Mammary epithelial cell (primary cell): ENCODE data around the gene CXCR3.

Source experiments
- EZH2 ChIP-seq: IDR thresholded peaks from 2 replicates; pipeline ENCODE4 v1.6.1; 2012; ENCODE audit warnings: low read length, inconsistent platforms, borderline replicate concordance
- TF ChIP-seq, protein P1 (sequence below), 2 donors: IDR thresholded peaks in 1 of 2; conservative IDR thresholded peaks in 1 of 2; 2 replicates each; pipeline ENCODE4 v1.5.1; 2011 to 2012; ENCODE audit warnings: inconsistent platforms in 2 of 2, low read length in 2 of 2, mild to moderate bottlenecking in 2 of 2, control low read depth in 1 of 2, low read depth in 1 of 2; ENCODE audit not compliant: insufficient read depth in 1 of 2; ENCODE audit errors: extremely low read depth in 1 of 2

DNA sequence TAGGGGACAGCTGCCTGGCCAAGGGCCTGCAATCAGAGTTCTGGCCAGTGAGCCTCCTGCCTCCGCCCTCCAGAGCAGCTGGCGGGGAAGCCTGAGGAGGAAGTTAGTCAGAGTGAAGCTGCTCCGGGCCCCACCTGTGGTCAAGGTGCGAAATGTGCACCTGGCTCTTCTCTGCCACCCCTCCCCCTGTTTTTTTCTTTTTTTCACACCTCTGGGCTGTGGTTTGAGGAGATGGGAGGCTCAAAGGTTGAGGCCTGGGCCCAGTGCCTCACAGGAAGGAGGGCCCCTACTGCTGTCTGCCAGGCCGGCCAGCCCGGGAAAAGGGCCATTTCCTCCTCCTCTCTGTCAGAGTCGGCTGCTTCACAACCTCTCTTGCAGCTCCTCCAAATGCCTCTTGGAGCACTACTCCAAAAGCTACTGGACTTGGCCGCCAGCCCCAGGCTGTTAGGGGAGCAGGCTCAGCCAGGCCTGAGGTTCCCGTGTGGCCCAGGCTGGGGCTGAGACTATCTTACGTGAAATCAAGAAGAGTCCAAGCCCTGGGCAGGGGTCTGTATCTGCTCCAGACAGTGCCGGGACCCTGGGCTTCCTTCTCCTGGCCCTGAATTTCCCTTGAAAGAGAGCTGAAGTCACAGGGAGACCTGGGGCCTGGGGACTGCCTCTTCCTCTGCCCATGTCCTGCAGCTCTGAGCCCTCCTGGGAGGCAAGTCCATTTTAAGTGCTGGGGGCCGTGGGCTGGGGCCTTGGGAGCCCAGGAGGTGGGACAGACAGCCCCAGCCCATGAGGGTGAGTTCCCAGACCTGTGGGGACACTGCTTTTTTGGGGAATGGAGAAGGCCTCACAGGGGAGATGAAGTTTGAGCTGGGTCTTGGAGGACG, 4.5 kb upstream of the CXCR3 start:
- TF ChIP-seq EZH2, result no peak
- TF ChIP-seq, protein P1, sequence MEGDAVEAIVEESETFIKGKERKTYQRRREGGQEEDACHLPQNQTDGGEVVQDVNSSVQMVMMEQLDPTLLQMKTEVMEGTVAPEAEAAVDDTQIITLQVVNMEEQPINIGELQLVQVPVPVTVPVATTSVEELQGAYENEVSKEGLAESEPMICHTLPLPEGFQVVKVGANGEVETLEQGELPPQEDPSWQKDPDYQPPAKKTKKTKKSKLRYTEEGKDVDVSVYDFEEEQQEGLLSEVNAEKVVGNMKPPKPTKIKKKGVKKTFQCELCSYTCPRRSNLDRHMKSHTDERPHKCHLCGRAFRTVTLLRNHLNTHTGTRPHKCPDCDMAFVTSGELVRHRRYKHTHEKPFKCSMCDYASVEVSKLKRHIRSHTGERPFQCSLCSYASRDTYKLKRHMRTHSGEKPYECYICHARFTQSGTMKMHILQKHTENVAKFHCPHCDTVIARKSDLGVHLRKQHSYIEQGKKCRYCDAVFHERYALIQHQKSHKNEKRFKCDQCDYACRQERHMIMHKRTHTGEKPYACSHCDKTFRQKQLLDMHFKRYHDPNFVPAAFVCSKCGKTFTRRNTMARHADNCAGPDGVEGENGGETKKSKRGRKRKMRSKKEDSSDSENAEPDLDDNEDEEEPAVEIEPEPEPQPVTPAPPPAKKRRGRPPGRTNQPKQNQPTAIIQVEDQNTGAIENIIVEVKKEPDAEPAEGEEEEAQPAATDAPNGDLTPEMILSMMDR (conservative IDR thresholded peaks at IDR 0.05 in 1 of 2, IDR thresholded peaks at IDR 0.05 in 1 of 2; ENCODE audit: extremely low read depth in 1 of 2, insufficient read depth in 1 of 2, low read depth in 1 of 2, low read length in 2 of 2), result no peak
